ENCODE data around the gene MLLT6. TPM values are rescaled to one million over a fixed set of nuclear protein-coding genes. Genes with fewer than 3 reads are reported as not detected.
A peak's percentile ranks its signal among the peaks of the same experiment; 100 is the strongest.

MLLT6 gene
- total RNA-seq, 1 experiment from 2014 or later: 24.7 TPM

- intact Hi-C loops (cut with micrococcal nuclease): loop anchor here (1.0 to 10.0 kb wide), 2 partner anchors 171 to 238 kb away; partner anchors contain the start of gene ARHGAP23
- H3K9me3 ChIP-seq (ENCODE audit: low read length): no peaks in the 10 kb centered on the region
- H2AFZ ChIP-seq (ENCODE audit: low read length): no peak overlapping the region
- no peaks in the 10 kb centered on the region for H3K4me1 ChIP-seq (ENCODE audit: insufficient read depth, low read length)
- no peaks in the 10 kb centered on the region for H3K36me3 ChIP-seq (ENCODE audit: low read depth, low read length)
- no peak overlapping the region for H3K9ac ChIP-seq (ENCODE audit: low read length)
- H3K9me2 ChIP-seq (replicated peaks; ENCODE audit: low read length): no peaks in the 10 kb centered on the region
- H3K27me3 ChIP-seq (ENCODE audit: low read length): no peaks in the 10 kb centered on the region
- no peaks in the 10 kb centered on the region for H4K20me1 ChIP-seq (ENCODE audit: low read length)
- no peak overlapping the region for H3K27ac ChIP-seq (ENCODE audit: low read length)
- no peaks in the 10 kb centered on the region for H3K79me2 ChIP-seq (ENCODE audit: low read length)
- ATAC-seq: peak; percentile 94
- no peak overlapping the region for H3K4me2 ChIP-seq (ENCODE audit: low read length)
- CTCF ChIA-PET: interaction anchor here (0.6 to 1.5 kb wide), 6 partner anchors 66 to 251 kb away, joined by 3 to 15 read pairs (median 4); no protein-coding TSS in a partner anchor
- H3K4me3 ChIP-seq (ENCODE audit: low read length): no peak overlapping the region
- BruUV-seq (replicated peaks): no TSS peak
- peak; percentile 73 for DNase-seq
- H3F3A ChIP-seq (ENCODE audit: low read length, unreplicated experiment): no peaks in the 10 kb centered on the region
- no peak for TF ChIP-seq EZH2phosphoT487 (IDR thresholded peaks at IDR 0.05; ENCODE audit: borderline replicate concordance, low read length)
- TF ChIP-seq CTCF (conservative IDR thresholded peaks at IDR 0.05; ENCODE audit: low read depth, low read length): peak; percentile 81
- no peak for TF ChIP-seq EZH2 (IDR thresholded peaks at IDR 0.05; ENCODE audit: low read length, unreplicated experiment)
- POLR2A ChIA-PET (ENCODE audit: unreplicated experiment): no interaction called here
Observed at GRCh38 chr17:38663125-38663751, 41.8 kb upstream of the MLLT6 start.

GRCh38 chr17:38663964-38664644, 41.0 kb upstream of the MLLT6 start:
- no peak overlapping the region for H3K9ac ChIP-seq (ENCODE audit: low read length)
- no peaks in the 10 kb centered on the region for H3K79me2 ChIP-seq (ENCODE audit: low read length)
- H3K9me3 ChIP-seq (ENCODE audit: low read length): no peaks in the 10 kb centered on the region
- no peaks in the 10 kb centered on the region for H3K4me1 ChIP-seq (ENCODE audit: insufficient read depth, low read length)
- intact Hi-C loops (cut with micrococcal nuclease): loop anchor here (1.0 to 10.0 kb wide), 2 partner anchors 172 to 239 kb away; partner anchors contain the start of gene ARHGAP23
- H3K27ac ChIP-seq (ENCODE audit: low read length): no peak overlapping the region
- ChIA-PET CTCF (interaction anchor here (0.7 to 1.5 kb wide), 2 partner anchors 106 to 252 kb away, joined by 9 to 15 read pairs; no protein-coding TSS in a partner anchor), POLR2A (ENCODE audit: unreplicated experiment) (no interaction called here)
- H3F3A ChIP-seq (ENCODE audit: low read length, unreplicated experiment): no peaks in the 10 kb centered on the region
- DNase-seq: no peak
- H4K20me1 ChIP-seq (ENCODE audit: low read length): no peaks in the 10 kb centered on the region
- H3K27me3 ChIP-seq (ENCODE audit: low read length): no peaks in the 10 kb centered on the region
- no TSS peak for BruUV-seq (replicated peaks)
- no peaks in the 10 kb centered on the region for H3K36me3 ChIP-seq (ENCODE audit: low read depth, low read length)
- H3K4me3 ChIP-seq (ENCODE audit: low read length): no peak overlapping the region
- H2AFZ ChIP-seq (ENCODE audit: low read length): no peak overlapping the region
- no peak overlapping the region for H3K4me2 ChIP-seq (ENCODE audit: low read length)
- TF ChIP-seq EZH2phosphoT487 (IDR thresholded peaks at IDR 0.05; ENCODE audit: borderline replicate concordance, low read length) (no peak), EZH2 (IDR thresholded peaks at IDR 0.05; ENCODE audit: low read length, unreplicated experiment) (no peak), CTCF (conservative IDR thresholded peaks at IDR 0.05; ENCODE audit: low read depth, low read length) (no peak)
- H3K9me2 ChIP-seq (replicated peaks; ENCODE audit: low read length): no peaks in the 10 kb centered on the region
- ATAC-seq: no peak
